HG03469 (cell line): ENCODE data around the gene CRY1.
"Not testable (repeated sequence)": the region's sequence is repeated elsewhere in the genome, so short reads cannot be mapped to it uniquely, and the experiment has no call there.

Source experiments
- ATAC-seq: cut with Tn5 transposase; IDR thresholded peaks from one replicate; pipeline ENCODE4 v1.9.1; 2021; ENCODE audit warnings: mild to moderate bottlenecking, moderate library complexity, moderate number of reproducible peaks; ENCODE audit not compliant: unreplicated experiment

Gene CRY1

GRCh38 chr12:107012736-107013425 is 80.5 kb downstream of the CRY1 start:
- no peak for ATAC-seq

GRCh38 chr12:107011519-107011918 is 81.8 kb downstream of the CRY1 start:
- ATAC-seq, result no peak

GRCh38 chr12:107007411-107007810 is 85.9 kb downstream of the CRY1 start:
- no peak for ATAC-seq

- not testable (repeated sequence) for ATAC-seq
Measured at GRCh38 chr12:107002665-107003064, 90.7 kb downstream of the CRY1 start.

GRCh38 chr12:106999446-106999845 is 93.9 kb downstream of the CRY1 start:
- ATAC-seq, result no peak

- no peak for ATAC-seq
Measured at GRCh38 chr12:106997916-106998315, 95.4 kb downstream of the CRY1 start.

GRCh38 chr12:106996102-106996501 is 97.2 kb downstream of the CRY1 start:
- ATAC-seq, result not testable (repeated sequence)

GRCh38 chr12:106994579-106995220 is 98.6 kb downstream of the CRY1 start:
- ATAC-seq, result no peak

GRCh38 chr12:106987846-106988245 is 105.5 kb downstream of the CRY1 start:
- ATAC-seq, result no peak

GRCh38 chr12:106986625-106987389 is 106.5 kb downstream of the CRY1 start, which contains the start of gene MTERF2:
TSS of gene MTERF2 (minus strand) at chr12:106987146. CDS start at chr12:106978714, 8,432 bp downstream.
- peak; percentile 72 for ATAC-seq

GRCh38 chr12:106986135-106986534 is 107.2 kb downstream of the CRY1 start:
- ATAC-seq, result no peak

GRCh38 chr12:106985479-106985878 is 107.9 kb downstream of the CRY1 start:
- ATAC-seq, result no peak

GRCh38 chr12:106984588-106985137 is 108.7 kb downstream of the CRY1 start:
- ATAC-seq, result no peak

GRCh38 chr12:106982229-106982628 is 111.1 kb downstream of the CRY1 start:
- no peak for ATAC-seq

GRCh38 chr12:106981788-106982187 is 111.6 kb downstream of the CRY1 start:
- no peak for ATAC-seq

GRCh38 chr12:106980944-106981343 is 112.4 kb downstream of the CRY1 start:
- ATAC-seq, result no peak

- ATAC-seq, result no peak
Measured at GRCh38 chr12:106978035-106978800, 115.1 kb downstream of the CRY1 start.

GRCh38 chr12:106976668-106977067 is 116.7 kb downstream of the CRY1 start:
- ATAC-seq, result no peak

GRCh38 chr12:106975993-106976658 is 117.2 kb downstream of the CRY1 start:
- ATAC-seq, result no peak

GRCh38 chr12:106975098-106975497 is 118.3 kb downstream of the CRY1 start:
- ATAC-seq, result no peak
